Neural cell (in vitro differentiated cells): Measurements from ENCODE around the gene MYL6B. TPM values are rescaled to one million over a fixed set of nuclear protein-coding genes. Genes with fewer than 3 reads are reported as not detected.

Experiments
- H2AFZ ChIP-seq: fragments of 200-600, 300-800 bp; sonication (generic), shearing (Covaris generic); 2 replicates; pipeline ENCODE4 v1.6.0; 2014; ENCODE audit warnings: low read depth, mild to moderate bottlenecking, antibody characterized with exemption, low read length, moderate library complexity
- H3F3A ChIP-seq: fragments of 200-600 bp; shearing (Covaris generic); 2 replicates; pipeline ENCODE4 v1.6.1; 2016; ENCODE audit warnings: mild to moderate bottlenecking, moderate library complexity, mixed read lengths, antibody characterized with exemption, low read length; ENCODE audit not compliant: insufficient read depth, poor library complexity, severe bottlenecking
- H3K27ac ChIP-seq: fragments of 200-600, 300-800 bp; sonication (generic), shearing (Covaris generic); 2 replicates; pipeline ENCODE4 v1.5.1; 2014; ENCODE audit warnings: mild to moderate bottlenecking, low read length, moderate library complexity
- H3K27me3 ChIP-seq: fragments of 300-800, 200-600 bp; sonication (generic), shearing (Covaris generic); 2 replicates; pipeline ENCODE4 v1.6.0; 2014; ENCODE audit warnings: mild to moderate bottlenecking, low read depth, low read length, moderate library complexity; ENCODE audit not compliant: insufficient read depth
- H3K36me3 ChIP-seq: fragments of 300-800, 200-600 bp; sonication (generic), shearing (Covaris generic); 2 replicates; pipeline ENCODE4 v1.5.1; 2014; ENCODE audit warnings: mild to moderate bottlenecking, antibody characterized with exemption, low read length, moderate library complexity; ENCODE audit not compliant: insufficient read depth
- H3K4me2 ChIP-seq: fragments of 300-800, 200-600 bp; sonication (generic), shearing (Covaris generic); 2 replicates; pipeline ENCODE4 v1.6.0; 2014; ENCODE audit warnings: mild to moderate bottlenecking, low read length
- H3K4me3 ChIP-seq: fragments of 300-800, 200-600 bp; sonication (generic), shearing (Covaris generic); 2 replicates; pipeline ENCODE4 v1.5.1; 2014; ENCODE audit warnings: mild to moderate bottlenecking, low read length, moderate library complexity
- H3K79me2 ChIP-seq: fragments of 200-600 bp; shearing (Covaris generic); replicated peaks from 2 replicates; pipeline ENCODE4 v1.6.0; 2014; ENCODE audit warnings: mild to moderate bottlenecking, low read length, moderate library complexity; ENCODE audit not compliant: insufficient read depth
- H3K9ac ChIP-seq: fragments of 300-800, 200-600 bp; sonication (generic), shearing (Covaris generic); 2 replicates; pipeline ENCODE4 v1.6.1; 2016; ENCODE audit warnings: mild to moderate bottlenecking, low read length, mixed read lengths
- H3K9me2 ChIP-seq: fragments of 200-600 bp; shearing (Covaris generic); 2 replicates; pipeline ENCODE4 v1.6.1; 2016; ENCODE audit warnings: mild to moderate bottlenecking, low read length, mixed read lengths; ENCODE audit not compliant: insufficient read depth
- H3K9me3 ChIP-seq: fragments of 200-600, 300-800 bp; sonication (generic), shearing (Covaris generic); 2 replicates; pipeline ENCODE4 v1.6.1; 2016; ENCODE audit warnings: mild to moderate bottlenecking, mixed run types, low read length, moderate library complexity, mixed read lengths
- H4K20me1 ChIP-seq: fragments of 200-600 bp; shearing (Covaris generic); 2 replicates; pipeline ENCODE4 v1.6.1; 2016; ENCODE audit warnings: mild to moderate bottlenecking, mixed run types; ENCODE audit not compliant: insufficient read depth
- EP300 ChIP-seq: fragments of 450-650 bp; conservative IDR thresholded peaks from 2 replicates; pipeline ENCODE4 v1.6.1; 2014; ENCODE audit warnings: antibody characterized with exemption, mild to moderate bottlenecking, moderate library complexity; ENCODE audit not compliant: poor library complexity, severe bottlenecking
- EZH2 ChIP-seq: fragments of 200-600, 300-800 bp; shearing (Covaris generic), sonication (generic); IDR thresholded peaks from 2 replicates; pipeline ENCODE4 v1.6.1; 2014; ENCODE audit warnings: antibody characterized with exemption, low read length, borderline replicate concordance, mild to moderate bottlenecking; ENCODE audit not compliant: insufficient read depth, poor library complexity, severe bottlenecking
- MXI1 ChIP-seq: fragments of 450-650 bp; conservative IDR thresholded peaks from 2 replicates; pipeline ENCODE4 v1.6.1; 2014; ENCODE audit warnings: antibody characterized with exemption, mild to moderate bottlenecking; ENCODE audit not compliant: poor library complexity, severe bottlenecking
- POLR2AphosphoS5 ChIP-seq: IDR thresholded peaks from 2 replicates; pipeline ENCODE4 v1.6.1; 2012
- RAD21 ChIP-seq: fragments of 450-650 bp; conservative IDR thresholded peaks from 2 replicates; pipeline ENCODE4 v1.6.1; 2014; ENCODE audit warnings: antibody characterized with exemption, mild to moderate bottlenecking, moderate library complexity
- SMC3 ChIP-seq: fragments of 450-650 bp; conservative IDR thresholded peaks from 2 replicates; pipeline ENCODE4 v1.6.1; 2014; ENCODE audit warnings: antibody characterized with exemption, mild to moderate bottlenecking, moderate library complexity; ENCODE audit not compliant: poor library complexity
- TAF1 ChIP-seq: IDR thresholded peaks from 2 replicates; pipeline ENCODE4 v1.6.1; 2012; ENCODE audit warnings: low read depth
- polyA plus RNA-seq: library from polyadenylated mRNA; depleted of rRNA; stranded (reverse); fragments of >200 nt; gene quantifications from 2 replicates; pipeline ENCODE4 v1.2.3, GENCODE V29; 2014
- TF ChIP-seq, protein P1 (sequence below): fragments of 450-650 bp; IDR thresholded peaks from 2 replicates; pipeline ENCODE4 v1.5.1; 2014; ENCODE audit warnings: antibody characterized with exemption, mild to moderate bottlenecking, moderate library complexity; ENCODE audit not compliant: poor library complexity, severe bottlenecking
- TF ChIP-seq, protein P2 (sequence below): IDR thresholded peaks from 2 replicates; pipeline ENCODE4 v1.6.1; 2012; ENCODE audit warnings: borderline replicate concordance

The MYL6B gene
- polyA plus RNA-seq, 1 donor from 2014 or later = 376 TPM

DNA sequence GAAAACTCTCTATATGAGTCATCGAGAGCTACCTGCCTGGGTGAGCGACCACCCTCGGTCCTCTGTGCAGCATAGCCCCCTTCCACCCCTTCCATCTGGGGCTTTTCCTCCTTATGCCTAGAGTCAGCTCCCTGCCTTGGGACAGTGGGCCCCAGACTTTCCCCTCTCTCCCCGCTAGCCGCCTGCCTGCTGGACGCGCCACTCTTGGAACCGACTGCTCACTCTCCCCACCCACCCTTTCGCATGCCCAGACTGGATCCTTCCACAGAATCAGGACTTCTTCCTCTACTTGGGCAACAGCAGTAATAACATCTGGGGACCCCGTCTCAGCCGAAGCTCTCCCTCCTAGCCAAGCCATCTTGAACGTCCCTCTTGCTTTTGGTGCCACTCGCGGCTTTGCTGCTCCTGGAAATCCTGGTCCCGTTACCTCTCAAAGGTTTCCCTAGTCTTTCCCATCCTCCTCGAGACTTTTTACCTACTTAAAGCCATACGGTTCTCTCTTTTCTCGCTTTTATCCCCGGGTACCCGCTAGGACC lies 23.6 kb upstream of the MYL6B start:
- Histone ChIP-seq H2AFZ (no peak overlapping the region), H3K79me2 (no peaks in the 10 kb centered on the region), H3K27ac (peak overlapping the region; percentile 57), H3K4me2 (peak overlapping the region; percentile 74), H3K9ac (peak overlapping the region; percentile 80), H3F3A (no peaks in the 10 kb centered on the region), H3K9me3 (no peaks in the 10 kb centered on the region), H3K27me3 (no peaks in the 10 kb centered on the region), H3K4me3 (peak overlapping the region; percentile 76), H3K36me3 (no peaks in the 10 kb centered on the region), H4K20me1 (no peaks in the 10 kb centered on the region), H3K9me2 (no peaks in the 10 kb centered on the region)
- TF ChIP-seq EZH2 (no peak), TAF1 (no peak), POLR2AphosphoS5 (no peak), EP300 (no peak), RAD21 (no peak), SMC3 (no peak), MXI1 (no peak)
- TF ChIP-seq, protein P1, sequence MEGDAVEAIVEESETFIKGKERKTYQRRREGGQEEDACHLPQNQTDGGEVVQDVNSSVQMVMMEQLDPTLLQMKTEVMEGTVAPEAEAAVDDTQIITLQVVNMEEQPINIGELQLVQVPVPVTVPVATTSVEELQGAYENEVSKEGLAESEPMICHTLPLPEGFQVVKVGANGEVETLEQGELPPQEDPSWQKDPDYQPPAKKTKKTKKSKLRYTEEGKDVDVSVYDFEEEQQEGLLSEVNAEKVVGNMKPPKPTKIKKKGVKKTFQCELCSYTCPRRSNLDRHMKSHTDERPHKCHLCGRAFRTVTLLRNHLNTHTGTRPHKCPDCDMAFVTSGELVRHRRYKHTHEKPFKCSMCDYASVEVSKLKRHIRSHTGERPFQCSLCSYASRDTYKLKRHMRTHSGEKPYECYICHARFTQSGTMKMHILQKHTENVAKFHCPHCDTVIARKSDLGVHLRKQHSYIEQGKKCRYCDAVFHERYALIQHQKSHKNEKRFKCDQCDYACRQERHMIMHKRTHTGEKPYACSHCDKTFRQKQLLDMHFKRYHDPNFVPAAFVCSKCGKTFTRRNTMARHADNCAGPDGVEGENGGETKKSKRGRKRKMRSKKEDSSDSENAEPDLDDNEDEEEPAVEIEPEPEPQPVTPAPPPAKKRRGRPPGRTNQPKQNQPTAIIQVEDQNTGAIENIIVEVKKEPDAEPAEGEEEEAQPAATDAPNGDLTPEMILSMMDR = no peak
- TF ChIP-seq, protein P2, sequence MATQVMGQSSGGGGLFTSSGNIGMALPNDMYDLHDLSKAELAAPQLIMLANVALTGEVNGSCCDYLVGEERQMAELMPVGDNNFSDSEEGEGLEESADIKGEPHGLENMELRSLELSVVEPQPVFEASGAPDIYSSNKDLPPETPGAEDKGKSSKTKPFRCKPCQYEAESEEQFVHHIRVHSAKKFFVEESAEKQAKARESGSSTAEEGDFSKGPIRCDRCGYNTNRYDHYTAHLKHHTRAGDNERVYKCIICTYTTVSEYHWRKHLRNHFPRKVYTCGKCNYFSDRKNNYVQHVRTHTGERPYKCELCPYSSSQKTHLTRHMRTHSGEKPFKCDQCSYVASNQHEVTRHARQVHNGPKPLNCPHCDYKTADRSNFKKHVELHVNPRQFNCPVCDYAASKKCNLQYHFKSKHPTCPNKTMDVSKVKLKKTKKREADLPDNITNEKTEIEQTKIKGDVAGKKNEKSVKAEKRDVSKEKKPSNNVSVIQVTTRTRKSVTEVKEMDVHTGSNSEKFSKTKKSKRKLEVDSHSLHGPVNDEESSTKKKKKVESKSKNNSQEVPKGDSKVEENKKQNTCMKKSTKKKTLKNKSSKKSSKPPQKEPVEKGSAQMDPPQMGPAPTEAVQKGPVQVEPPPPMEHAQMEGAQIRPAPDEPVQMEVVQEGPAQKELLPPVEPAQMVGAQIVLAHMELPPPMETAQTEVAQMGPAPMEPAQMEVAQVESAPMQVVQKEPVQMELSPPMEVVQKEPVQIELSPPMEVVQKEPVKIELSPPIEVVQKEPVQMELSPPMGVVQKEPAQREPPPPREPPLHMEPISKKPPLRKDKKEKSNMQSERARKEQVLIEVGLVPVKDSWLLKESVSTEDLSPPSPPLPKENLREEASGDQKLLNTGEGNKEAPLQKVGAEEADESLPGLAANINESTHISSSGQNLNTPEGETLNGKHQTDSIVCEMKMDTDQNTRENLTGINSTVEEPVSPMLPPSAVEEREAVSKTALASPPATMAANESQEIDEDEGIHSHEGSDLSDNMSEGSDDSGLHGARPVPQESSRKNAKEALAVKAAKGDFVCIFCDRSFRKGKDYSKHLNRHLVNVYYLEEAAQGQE = no peak

DNA sequence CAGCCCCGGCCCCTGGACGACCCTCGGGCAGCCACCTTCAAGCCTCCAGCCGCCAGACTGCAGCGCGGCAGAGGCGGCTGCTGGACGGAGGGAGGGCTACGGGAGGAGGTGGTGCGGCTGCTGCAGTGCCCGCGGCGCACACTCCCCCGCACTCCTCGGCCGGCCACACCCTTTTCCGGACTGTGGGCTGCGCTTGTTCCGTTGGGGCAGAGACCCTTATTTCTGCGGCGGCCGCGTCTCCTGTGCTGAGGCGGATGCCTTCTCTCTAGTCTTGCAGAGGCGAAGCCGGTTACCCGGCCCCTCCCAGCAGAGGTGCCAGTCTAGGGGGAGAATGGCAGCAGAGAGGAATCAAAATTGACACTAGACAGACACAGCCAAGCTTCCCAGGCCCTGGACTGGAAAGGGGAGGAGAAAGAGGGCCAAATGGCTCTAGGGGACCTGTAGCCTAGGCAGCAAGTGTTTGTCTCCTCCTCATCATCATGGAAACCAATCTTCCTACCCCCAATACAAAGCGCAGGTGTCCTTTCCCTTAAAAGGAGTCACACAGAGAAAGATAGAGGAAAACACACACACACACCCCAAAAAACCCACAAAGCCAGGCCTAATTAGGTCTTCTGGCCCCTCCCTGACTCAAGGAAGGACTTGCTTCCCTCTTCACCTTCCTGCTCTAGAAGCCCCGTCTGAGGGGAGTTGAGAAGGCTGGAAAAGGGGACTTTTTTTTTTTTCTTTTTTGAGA lies 23.0 kb upstream of the MYL6B start:
- Histone ChIP-seq H3K9me2 (no peaks in the 10 kb centered on the region), H4K20me1 (no peaks in the 10 kb centered on the region), H3K79me2 (no peaks in the 10 kb centered on the region), H3K36me3 (no peaks in the 10 kb centered on the region), H3K4me2 (peak overlapping the region; percentile 74), H3K9ac (peak overlapping the region; percentile 80), H3K9me3 (no peaks in the 10 kb centered on the region), H3K4me3 (peak overlapping the region; percentile 76), H3K27ac (no peak overlapping the region), H3K27me3 (no peaks in the 10 kb centered on the region), H2AFZ (peak overlapping the region; percentile 33), H3F3A (no peaks in the 10 kb centered on the region)
- TF ChIP-seq EP300 (no peak), POLR2AphosphoS5 (peak; percentile 16), SMC3 (no peak)
